DMS 273 (cell line): ENCODE measurements around the gene FNDC3B.
A peak's percentile ranks its signal among the peaks of the same experiment; 100 is the strongest.

Experiments used
- DNase-seq: peaks from one replicate; lab custom pipeline; 2025; ENCODE audit not compliant: unreplicated experiment; lab: John Stamatoyannopoulos, UW

The FNDC3B gene

DNA sequence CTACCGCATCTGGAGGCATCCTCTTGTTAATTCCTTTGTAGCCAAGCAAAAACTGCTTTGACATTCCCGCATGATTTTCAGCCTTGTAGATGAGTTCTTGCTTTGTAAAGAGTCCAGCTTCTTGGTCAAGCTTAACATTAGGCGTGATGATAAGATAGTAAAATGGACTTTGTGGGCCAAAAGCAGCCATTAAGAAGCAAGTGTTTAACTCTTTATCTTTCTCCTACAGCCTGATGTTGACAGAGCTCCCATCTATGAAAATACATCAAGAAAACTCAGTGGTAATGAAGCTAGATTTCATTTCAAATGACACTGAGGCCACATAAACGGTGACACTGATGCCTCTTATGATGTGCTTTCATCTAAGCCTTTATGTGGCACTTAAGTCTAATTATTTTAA lies 33.2 kb downstream of the FNDC3B start:
- DNase-seq, result no peak

GRCh38 chr3:172073262-172073915 lies 34.0 kb downstream of the FNDC3B start:
- no peak for DNase-seq

DNA sequence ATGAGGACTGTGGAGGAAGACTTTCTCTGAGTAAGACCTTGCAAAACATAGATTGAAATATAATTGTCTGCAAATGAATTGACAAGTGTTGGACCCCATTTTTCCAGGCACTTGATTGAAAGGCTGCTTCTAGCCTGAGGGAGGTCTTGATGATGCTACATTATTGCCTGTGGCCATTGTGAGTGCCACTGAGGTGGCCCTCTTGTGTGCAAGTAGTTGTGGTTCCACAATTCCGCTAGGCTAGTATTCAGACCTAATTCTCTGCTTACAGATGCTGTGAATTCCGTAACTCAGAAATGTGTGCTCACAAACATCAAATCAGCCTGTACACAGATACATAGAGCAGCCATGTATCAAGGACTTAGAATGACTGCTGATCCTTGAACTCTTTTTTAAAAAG lies 34.7 kb downstream of the FNDC3B start:
- no peak for DNase-seq

DNA sequence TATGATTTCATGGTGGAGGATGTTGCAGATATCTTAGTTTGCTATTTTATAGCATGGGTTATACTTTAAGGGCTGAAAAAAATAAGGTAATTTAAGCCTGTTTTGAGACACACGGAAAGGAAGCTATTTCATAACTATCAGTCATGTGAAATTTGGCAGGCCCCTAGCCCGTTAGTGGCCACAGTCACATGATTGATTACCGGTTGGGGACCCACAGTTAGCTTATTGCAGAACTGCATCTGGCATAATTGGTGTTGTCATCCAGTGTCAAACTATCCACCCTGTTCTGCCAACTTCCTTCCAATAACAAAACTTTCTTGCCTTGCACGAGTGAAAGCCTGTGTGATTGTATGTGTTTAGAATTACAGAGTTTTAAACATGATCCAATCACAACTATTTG lies 35.2 kb downstream of the FNDC3B start:
- DNase-seq, result no peak

GRCh38 chr3:172076212-172076611 lies 36.8 kb downstream of the FNDC3B start:
- DNase-seq, result peak; percentile 45

DNA sequence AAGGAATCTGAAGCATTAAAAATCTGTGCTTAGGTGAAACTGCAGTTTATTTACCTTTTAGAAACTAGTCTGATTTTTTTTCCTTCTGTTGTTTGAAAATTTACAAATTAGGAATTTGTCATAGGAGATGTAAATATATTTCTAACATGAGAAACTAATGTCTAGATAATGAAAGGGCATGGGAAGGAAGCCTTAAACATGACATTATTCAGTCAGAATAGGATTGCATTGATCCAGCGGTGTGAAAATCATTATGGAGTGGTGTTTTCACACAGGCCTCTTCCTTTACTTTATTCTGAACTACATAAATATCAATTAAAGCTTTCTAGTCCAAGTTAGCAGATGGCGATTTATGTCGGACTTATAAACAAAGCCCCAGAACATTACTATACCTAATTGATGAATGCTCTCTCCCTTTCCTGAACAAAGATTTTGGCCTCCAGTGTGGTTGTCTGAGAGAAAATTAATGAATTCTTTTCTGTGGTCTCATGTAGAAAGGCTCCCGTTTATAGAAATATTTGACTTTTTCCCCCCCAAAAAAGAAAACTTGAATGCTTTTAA lies 37.9 kb downstream of the FNDC3B start:
- DNase-seq, result peak; percentile 38

GRCh38 chr3:172078244-172078643 lies 38.9 kb downstream of the FNDC3B start:
- no peak for DNase-seq

GRCh38 chr3:172078721-172079120 lies 39.3 kb downstream of the FNDC3B start:
- DNase-seq, result no peak

DNA sequence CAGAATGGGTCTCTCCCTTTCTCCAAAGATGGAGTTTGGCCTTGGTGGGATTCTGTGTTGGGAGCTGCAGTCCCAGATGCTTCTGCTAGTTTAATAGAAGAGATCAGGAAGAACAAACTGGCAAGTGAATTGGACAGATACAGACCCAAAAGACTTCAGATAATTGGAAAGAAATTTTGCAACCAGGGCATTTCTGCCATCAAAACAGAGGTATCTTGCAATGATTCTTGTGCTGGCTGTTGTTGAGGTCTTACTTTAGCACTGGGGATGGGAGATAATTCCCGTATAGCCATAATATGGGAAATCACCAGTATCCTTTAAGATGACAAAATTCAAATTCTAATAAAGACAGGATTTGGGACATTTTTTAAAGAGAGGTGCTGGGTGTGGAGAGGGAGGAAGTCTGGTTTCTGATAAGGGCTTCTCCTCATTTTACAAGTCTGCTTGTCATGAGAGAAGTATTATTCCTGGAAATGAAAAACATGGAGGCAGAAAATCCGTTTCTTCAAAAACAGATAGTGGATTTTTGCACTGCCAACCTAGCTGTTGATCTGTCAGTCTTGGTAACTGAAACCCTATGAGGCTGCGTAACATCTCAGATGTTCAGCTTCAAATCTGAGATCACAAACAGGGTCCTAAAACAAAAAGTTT lies 40.1 kb downstream of the FNDC3B start:
- no peak for DNase-seq

GRCh38 chr3:172080503-172080902 lies 41.1 kb downstream of the FNDC3B start:
- DNase-seq, result no peak

DNA sequence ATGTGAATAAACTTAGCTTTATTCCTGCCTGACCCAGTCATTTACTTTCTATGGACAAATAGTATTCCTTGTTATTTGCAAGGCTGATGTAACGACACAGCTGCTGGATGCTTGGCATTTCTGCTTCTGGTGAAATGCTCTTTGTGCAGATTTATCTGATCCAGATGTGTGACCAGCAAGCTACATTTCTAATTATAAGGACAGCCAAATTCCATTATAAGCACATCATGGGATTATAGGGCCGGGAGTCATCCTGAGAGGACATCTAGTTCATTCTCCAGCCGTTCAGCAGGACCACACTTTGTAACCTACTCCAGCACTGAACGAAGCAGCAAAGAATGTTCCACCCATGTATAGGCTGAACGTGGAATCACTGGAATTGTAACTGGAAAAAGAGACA lies 42.9 kb downstream of the FNDC3B start:
- DNase-seq, result no peak

GRCh38 chr3:172082820-172083513 lies 43.6 kb downstream of the FNDC3B start:
- DNase-seq, result no peak

DNA sequence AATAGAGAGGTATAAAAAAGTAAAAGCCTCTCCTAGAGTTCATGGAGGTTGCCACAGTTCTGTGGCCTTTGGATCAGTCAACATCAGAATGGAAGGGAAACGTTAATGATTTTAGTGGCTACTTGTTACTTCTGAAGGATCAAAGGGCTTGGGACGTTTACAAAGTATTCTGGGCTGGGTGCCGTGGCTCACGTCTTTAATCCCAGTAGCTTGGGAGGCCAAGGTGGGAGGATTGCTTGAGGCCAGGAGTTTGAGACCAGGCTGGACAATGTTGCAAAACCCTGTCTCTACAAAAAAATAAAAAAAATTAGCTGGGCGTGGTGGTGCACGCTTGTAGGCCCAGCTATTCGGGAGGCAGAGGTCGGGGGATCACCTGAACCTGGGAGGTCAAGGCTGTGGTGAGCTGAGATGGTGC lies 44.6 kb downstream of the FNDC3B start:
- DNase-seq, result no peak

- no peak for DNase-seq
Observed at GRCh38 chr3:172084871-172085556, 45.6 kb downstream of the FNDC3B start.

DNA sequence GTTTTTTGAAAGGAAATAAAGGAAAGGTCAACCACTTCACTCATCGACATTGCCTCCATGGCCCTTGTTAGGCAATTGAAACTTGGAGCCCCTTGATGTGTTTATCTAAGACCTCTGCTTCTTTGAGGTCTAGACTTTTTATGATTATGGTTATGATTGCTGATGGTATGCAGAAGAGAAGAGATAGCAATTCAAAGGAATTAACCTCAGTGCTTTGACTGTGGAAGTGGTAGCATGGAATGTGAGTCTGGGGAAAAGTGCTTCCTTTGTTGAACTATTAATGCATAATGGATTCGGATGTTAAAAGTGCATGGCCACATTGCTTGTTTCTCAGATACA lies 46.1 kb downstream of the FNDC3B start:
- no peak for DNase-seq

- no peak for DNase-seq
Observed at GRCh38 chr3:172086071-172086470, 46.7 kb downstream of the FNDC3B start.

- peak; percentile 65 for DNase-seq
Observed at GRCh38 chr3:172087198-172087597, 47.8 kb downstream of the FNDC3B start.

GRCh38 chr3:172087602-172088580 lies 48.5 kb downstream of the FNDC3B start:
- DNase-seq, result peak; percentile 75

DNA sequence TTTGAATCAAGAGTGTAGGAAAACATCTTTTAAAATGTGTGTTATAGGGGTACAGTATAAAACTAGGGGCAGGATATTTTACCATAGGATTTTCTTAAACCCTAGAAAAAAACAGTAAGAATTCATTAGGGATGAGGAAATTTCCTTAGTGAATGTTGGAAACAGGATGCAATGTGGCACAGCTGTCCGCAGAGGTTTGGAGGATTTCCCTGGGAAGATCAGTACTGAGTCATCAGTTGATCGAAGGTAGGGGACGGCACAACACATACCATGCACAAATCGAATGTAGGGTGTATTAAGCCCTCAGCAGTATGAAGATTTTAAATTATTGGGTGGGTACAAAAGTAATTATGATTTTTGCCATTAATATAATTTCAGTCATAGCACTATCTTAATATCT lies 49.9 kb downstream of the FNDC3B start:
- peak; percentile 43 for DNase-seq

- no peak for DNase-seq
Observed at GRCh38 chr3:172090035-172090434, 50.7 kb downstream of the FNDC3B start.
